OCI-LY1 (cell line): ENCODE measurements around the gene ZSWIM3.

ENCODE experiments used
- EZH2 ChIP-seq: fragments of 200-600 bp; sonication (generic), shearing (Covaris generic); IDR thresholded peaks from 2 replicates; pipeline ENCODE4 v1.8.0; 2017; ENCODE audit warnings: borderline replicate concordance, mixed run types, mild to moderate bottlenecking, antibody characterized with exemption, low read length, moderate library complexity, mixed read lengths
- TF ChIP-seq, protein P1 (sequence below): fragments of 200-600 bp; sonication (generic), shearing (Covaris generic); IDR thresholded peaks from 2 replicates; pipeline ENCODE4 v1.5.1; 2017; ENCODE audit warnings: mild to moderate bottlenecking, antibody characterized with exemption, low read length, moderate library complexity, mixed read lengths

DNA sequence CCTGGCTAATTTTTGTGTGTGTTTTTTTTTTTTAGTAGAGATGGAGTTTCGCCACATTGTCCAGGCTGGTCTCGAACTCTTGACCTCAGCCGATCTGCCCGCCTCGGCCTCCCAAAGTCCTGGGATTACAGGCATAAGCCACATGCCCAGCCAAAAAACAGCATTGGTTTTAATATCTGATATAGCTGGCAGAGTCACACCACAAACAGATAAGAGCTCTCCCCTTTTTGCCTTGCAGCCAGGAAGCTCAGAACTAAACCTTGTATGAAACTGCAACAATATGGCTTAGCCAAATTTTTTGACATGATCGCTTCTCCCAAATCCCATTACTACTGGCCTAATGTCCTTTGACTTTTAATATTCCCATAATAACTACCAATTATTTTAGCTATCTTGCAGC is 5.1 kb upstream of the ZSWIM3 start:
- TF ChIP-seq, protein P1, sequence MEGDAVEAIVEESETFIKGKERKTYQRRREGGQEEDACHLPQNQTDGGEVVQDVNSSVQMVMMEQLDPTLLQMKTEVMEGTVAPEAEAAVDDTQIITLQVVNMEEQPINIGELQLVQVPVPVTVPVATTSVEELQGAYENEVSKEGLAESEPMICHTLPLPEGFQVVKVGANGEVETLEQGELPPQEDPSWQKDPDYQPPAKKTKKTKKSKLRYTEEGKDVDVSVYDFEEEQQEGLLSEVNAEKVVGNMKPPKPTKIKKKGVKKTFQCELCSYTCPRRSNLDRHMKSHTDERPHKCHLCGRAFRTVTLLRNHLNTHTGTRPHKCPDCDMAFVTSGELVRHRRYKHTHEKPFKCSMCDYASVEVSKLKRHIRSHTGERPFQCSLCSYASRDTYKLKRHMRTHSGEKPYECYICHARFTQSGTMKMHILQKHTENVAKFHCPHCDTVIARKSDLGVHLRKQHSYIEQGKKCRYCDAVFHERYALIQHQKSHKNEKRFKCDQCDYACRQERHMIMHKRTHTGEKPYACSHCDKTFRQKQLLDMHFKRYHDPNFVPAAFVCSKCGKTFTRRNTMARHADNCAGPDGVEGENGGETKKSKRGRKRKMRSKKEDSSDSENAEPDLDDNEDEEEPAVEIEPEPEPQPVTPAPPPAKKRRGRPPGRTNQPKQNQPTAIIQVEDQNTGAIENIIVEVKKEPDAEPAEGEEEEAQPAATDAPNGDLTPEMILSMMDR = no peak
- no peak for TF ChIP-seq EZH2
